HG03558 (cell line): Measurements from ENCODE around the gene ZNF574.

Experiments
- ATAC-seq: cut with Tn5 transposase; IDR thresholded peaks from one replicate; pipeline ENCODE4 v1.9.1; 2021; ENCODE audit warnings: moderate number of reproducible peaks; ENCODE audit not compliant: unreplicated experiment; ENCODE audit errors: extremely low read depth

ZNF574 gene

DNA sequence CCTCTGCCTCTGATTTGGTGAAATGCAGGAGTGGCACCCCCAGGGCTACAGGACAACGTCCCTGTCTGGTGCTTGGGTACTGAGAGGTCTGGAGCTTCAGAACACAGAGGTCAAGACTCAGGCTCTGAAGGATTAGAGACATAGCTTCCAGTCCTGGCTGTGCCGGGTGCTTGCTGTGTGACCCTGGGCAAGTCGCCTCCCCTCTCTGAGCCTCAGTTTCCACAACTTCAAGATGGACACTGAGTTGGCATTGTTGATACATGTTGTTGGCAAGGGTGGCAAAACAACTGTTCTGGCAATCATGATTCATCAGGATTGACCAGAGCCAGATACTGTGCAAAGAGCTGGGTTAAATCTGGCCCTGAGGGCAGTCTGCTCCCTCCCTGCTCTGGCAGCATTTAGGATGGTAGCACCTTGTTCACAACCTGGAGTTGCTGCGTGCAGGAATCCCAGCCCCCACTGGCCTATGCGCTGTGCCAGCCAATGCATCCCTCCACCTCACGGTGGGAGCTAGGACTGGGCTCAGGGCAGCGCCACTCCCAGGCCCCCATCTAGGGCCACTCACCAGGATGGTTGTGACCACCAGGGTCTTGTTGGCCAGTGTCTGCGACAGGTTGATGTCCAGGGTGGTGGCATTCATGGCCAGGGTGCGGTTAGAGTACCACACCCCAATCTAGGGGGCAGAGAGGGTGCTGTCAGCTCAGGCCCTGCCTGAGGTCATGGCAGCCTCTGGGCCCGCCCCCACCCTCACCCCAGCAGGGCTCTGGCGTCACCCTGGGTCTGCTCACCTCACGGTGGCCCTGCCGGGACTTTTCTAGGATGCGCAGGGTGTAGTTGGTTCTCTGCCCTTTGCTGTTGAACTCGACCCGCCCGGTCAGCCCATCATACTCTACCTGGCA, 22.7 kb upstream of the ZNF574 start:
- no peak for ATAC-seq

GRCh38 chr19:42054205-42054604, 21.8 kb upstream of the ZNF574 start:
- no peak for ATAC-seq

DNA sequence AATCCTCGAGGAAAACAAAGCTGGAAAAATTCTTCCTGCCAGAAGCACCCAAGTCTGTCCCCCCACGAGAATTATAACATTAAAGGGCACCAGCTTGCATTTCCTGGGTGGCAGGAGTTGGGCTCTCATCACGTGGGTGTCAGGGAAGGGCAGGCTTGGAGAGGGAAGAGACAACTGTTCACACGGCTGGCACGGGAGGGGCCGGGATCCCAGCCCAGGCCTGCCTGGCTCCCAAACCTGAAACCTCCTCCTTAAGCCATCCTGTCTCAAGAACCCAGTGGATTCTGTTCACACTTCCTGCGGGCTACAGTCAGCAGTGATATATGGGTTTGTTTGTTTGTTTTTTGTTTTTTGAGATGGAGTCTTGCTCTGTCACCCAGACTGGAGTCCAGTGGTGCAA, 18.1 kb upstream of the ZNF574 start:
- ATAC-seq, result no peak

DNA sequence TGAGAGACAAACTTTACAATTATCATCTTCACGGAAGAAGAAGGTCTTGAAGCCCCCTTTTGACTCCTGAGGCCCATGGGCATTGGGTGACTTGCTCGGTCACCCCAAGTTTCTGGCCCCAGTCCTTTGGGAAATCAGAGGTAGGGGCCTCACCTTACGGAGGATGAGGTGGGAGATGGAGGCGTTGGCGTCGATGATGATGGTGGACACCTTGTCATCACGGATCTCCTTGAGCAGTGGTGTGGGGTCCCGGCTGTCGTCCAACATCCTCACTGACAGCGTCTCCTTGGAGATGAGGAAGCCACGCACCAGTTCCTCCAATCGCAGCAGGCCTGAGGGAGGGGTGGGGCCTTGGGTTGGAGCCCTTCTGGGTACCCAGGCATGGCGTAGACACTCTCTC, 16.8 kb upstream of the ZNF574 start:
- ATAC-seq, result no peak

GRCh38 chr19:42060117-42060516, 15.8 kb upstream of the ZNF574 start:
- no peak for ATAC-seq

GRCh38 chr19:42062381-42062780, 13.6 kb upstream of the ZNF574 start:
- no peak for ATAC-seq

GRCh38 chr19:42064432-42064831, 11.5 kb upstream of the ZNF574 start:
- ATAC-seq, result no peak

GRCh38 chr19:42065051-42065450, 10.9 kb upstream of the ZNF574 start:
- ATAC-seq, result no peak

DNA sequence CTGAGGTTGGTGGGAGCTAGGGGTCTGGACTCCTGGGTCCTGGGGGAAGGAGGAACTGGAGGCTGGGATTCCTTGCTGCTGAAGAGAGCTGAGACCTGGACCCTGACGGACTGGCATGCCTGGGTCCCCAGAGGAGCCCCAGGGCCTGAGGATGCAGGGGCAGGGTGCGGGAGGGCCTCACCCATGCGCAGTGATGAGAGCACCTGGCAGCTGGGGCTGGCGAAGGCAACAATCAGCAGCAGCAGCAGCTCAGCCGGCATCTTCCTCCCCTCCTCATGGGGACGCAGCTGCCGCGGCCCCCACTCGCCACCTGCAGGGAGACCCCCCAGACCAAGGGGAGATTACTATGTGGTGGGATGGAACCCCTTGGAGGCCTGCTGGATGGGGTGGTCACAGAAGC, 10.5 kb upstream of the ZNF574 start:
- ATAC-seq, result no peak

- ATAC-seq, result no peak
These were observed 9.8 kb upstream of the ZNF574 start for GRCh38 chr19:42066075-42066754.

GRCh38 chr19:42067315-42067888, 8.6 kb upstream of the ZNF574 start:
- no peak for ATAC-seq

DNA sequence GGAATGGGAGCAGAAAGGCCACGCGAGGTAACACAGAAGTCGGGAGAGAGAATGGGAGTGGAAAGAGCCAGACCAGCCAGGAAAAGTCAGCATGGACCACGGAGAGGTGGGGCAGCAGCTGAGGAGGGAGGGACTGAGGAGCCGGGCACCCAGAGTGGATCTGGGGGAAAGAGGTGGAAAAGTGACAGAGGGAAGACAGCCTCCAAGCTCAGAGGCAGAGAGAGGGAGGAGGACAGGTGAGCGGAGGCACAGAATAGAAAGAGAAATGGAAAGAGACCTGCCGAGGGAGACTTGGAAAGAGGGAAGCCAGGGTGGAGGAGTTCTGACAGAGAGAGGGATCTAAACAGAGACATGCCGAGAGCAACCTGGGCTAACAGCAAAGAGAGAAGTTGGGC, 7.6 kb upstream of the ZNF574 start:
- ATAC-seq, result no peak

DNA sequence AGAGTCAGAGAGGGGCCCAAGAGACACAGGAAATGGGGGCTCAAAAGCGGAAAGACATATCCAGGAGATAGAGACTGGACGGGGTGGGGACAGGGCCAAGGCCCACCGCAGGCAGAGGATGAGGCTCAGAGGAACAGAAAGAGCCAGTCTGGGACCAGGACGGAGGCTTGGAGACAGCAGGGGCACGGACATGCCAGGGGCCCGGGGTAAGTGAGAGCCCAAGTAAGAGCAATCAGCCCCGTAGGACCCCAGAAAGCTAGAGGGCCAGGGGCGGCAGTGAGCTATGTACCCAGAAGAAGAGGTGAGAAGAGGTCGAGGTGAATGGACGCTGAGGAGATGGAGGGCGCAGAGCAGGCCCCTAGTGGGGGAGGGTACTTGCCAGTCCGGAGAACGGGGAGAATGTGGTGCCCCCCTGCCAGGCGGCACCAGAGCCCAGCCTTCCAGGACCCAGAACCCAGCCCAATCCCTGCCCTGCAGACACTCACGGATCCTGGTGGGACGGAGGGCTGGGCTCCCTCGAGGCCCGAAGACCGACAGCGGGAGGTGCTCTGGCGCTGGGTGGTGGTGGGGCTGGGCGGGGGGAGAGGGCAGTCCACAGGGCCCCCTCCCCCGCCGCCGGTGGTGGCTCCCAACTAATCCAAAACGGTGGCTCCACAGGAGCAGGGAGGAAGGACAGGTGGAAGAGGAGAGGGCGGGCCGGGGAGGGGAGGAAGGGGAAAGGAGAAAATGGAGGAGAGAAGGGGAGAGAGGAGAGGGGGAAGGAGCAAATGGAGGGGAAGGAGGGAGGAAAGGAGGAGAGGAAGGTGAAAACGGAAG, 7.0 kb upstream of the ZNF574 start:
- no peak for ATAC-seq

- ATAC-seq, result no peak
These were observed 6.2 kb upstream of the ZNF574 start, which contains the start of gene GRIK5 for GRCh38 chr19:42069619-42070351. Gene GRIK5 (minus strand): TSS chr19:42070206. CDS start chr19:42065770, 4,436 bp downstream.

GRCh38 chr19:42071247-42071646, 4.7 kb upstream of the ZNF574 start:
- no peak for ATAC-seq

- ATAC-seq, result no peak
These were observed 1.2 kb upstream of the ZNF574 start for GRCh38 chr19:42074513-42075363.

- no peak for ATAC-seq
These were observed 676 bp upstream of the ZNF574 start for GRCh38 chr19:42075364-42075615.

DNA sequence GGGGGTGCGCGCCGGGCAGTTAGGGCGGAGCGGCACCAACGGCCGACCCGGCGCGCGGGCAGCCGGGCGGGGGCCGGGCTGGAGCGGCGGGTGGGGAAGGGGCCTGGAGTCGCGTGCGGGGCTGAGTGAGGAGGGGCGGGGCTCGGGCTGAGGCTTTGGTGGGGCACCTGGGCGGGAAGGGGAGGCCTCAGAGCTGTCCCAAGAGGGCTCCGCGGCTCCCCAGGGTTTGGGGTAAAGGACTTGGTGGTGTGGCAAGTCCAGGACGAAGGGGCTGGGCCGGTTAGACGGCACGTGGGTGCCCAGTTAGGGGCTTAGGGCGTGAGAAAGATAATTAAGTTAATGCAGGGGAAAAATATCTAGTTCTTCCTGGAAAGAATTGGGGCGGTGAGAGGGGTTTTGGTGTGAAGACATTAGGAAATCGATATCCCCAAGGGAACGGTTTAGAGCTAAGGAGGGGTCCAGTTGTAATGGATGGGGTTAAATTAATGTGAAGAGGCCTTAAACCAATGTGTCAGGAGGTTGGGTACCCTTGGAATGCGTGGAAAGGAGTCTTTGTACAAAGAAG, 496 bp downstream of the ZNF574 start:
- ATAC-seq, result no peak

GRCh38 chr19:42078058-42078457, 2.1 kb downstream of the ZNF574 start:
- no peak for ATAC-seq
